SK-N-SH (cell line): ENCODE measurements around the gene B3GALT5. TPM values are rescaled to one million over a fixed set of nuclear protein-coding genes. Genes with fewer than 3 reads are reported as not detected.
A peak's percentile ranks its signal among the peaks of the same experiment; 100 is the strongest.

Source experiments
- CTCF ChIA-PET: fragments of 300-600, 350-600 bp; formaldehyde crosslinking; extraction: SDS; loops from one replicate; lab custom pipeline; 2021; lab: Yijun Ruan, JAX
- POLR2A ChIA-PET: fragments of 350-600 bp; sonication (Branson Sonifier 250); formaldehyde crosslinking; extraction: SDS; loops from one replicate; lab custom pipeline; 2020; ENCODE audit warnings: antibody characterized with exemption, inconsistent platforms; lab: Yijun Ruan, JAX
- DNase-seq: peaks from one replicate; pipeline ENCODE4 v3.0.0; 2012
- H2AFZ ChIP-seq: fragments of 200-600 bp; sonication (generic); 2 replicates; pipeline ENCODE4 v1.8.1; 2016; ENCODE audit warnings: antibody characterized with exemption, mild to moderate bottlenecking, low read depth
- H3F3A ChIP-seq: fragments of 200-600 bp; sonication (generic); replicated peaks from 2 replicates; pipeline ENCODE3; 2016; ENCODE audit warnings: antibody characterized with exemption, mild to moderate bottlenecking; ENCODE audit not compliant: insufficient read depth
- H3K27ac ChIP-seq, 2 experiments: fragments of 200-500 bp in 1 of 2; fragments of 200-600 bp in 1 of 2; sonication (Bioruptor generic) in 1 of 2; sonication (generic), shearing (Covaris generic) in 1 of 2; 2 replicates each; pipeline versions ENCODE4 v1.5.1 to v1.6.1; 2014 to 2016; ENCODE audit warnings: low read depth in 2 of 2, inconsistent platforms in 1 of 2, low read length in 1 of 2, mild to moderate bottlenecking in 1 of 2, mixed read lengths in 1 of 2
- H3K27me3 ChIP-seq: fragments of 200-600 bp; sonication (generic), shearing (Covaris generic); 2 replicates; pipeline ENCODE4 v1.6.1; 2016; ENCODE audit warnings: mixed run types; ENCODE audit not compliant: insufficient read depth
- H3K36me3 ChIP-seq, 2 experiments: fragments of 200-500 bp in 1 of 2; fragments of 200-600 bp in 1 of 2; sonication (Bioruptor generic) in 1 of 2; sonication (generic) in 1 of 2; replicated peaks in 1 of 2; 2 replicates each; pipeline versions ENCODE3 to v1.5.1; 2014 to 2016; ENCODE audit warnings: low read length in 1 of 2, mild to moderate bottlenecking in 1 of 2; ENCODE audit not compliant: insufficient read depth in 2 of 2, control insufficient read depth in 1 of 2
- H3K4me1 ChIP-seq, 2 experiments: fragments of 200-500 bp in 1 of 2; fragments of 200-600 bp in 1 of 2; sonication (Bioruptor generic) in 1 of 2; sonication (generic), shearing (Covaris generic) in 1 of 2; 2 replicates each; pipeline versions ENCODE4 v1.5.1 to v1.6.1; 2014 to 2016; ENCODE audit warnings: low read depth in 1 of 2, low read length in 1 of 2, mixed run types in 1 of 2; ENCODE audit not compliant: insufficient read depth in 2 of 2, control insufficient read depth in 1 of 2
- H3K4me2 ChIP-seq: fragments of 200-600 bp; sonication (generic), shearing (Covaris generic); 2 replicates; pipeline ENCODE4 v1.6.1; 2017; ENCODE audit warnings: mixed run types
- H3K4me3 ChIP-seq, 2 experiments: fragments of 200-500 bp in 1 of 2; fragments of 200-600 bp in 1 of 2; sonication (Bioruptor generic) in 1 of 2; sonication (generic), shearing (Covaris generic) in 1 of 2; 2 replicates each; pipeline versions ENCODE4 v1.5.1 to v1.8.1; 2014 to 2016; ENCODE audit warnings: low read depth in 2 of 2, inconsistent platforms in 1 of 2, low read length in 1 of 2, mild to moderate bottlenecking in 1 of 2, mixed read lengths in 1 of 2, moderate library complexity in 1 of 2
- H3K79me2 ChIP-seq: fragments of 200-600 bp; sonication (generic); 2 replicates; pipeline ENCODE4 v1.8.1; 2017; ENCODE audit warnings: mild to moderate bottlenecking; ENCODE audit not compliant: insufficient read depth
- H3K9ac ChIP-seq: fragments of 200-600 bp; sonication (generic); 2 replicates; pipeline ENCODE4 v1.6.1; 2017; ENCODE audit warnings: mixed run types
- H3K9me2 ChIP-seq: fragments of 200-600 bp; sonication (generic); 2 replicates; pipeline ENCODE4 v1.6.1; 2017; ENCODE audit warnings: mixed run types
- H3K9me3 ChIP-seq: fragments of 200-600 bp; sonication (generic); 2 replicates; pipeline ENCODE4 v1.6.1; 2017; ENCODE audit warnings: mixed run types, mild to moderate bottlenecking, moderate library complexity
- H4K20me1 ChIP-seq: fragments of 200-600 bp; sonication (generic); 2 replicates; pipeline ENCODE4 v1.6.1; 2017; ENCODE audit warnings: mild to moderate bottlenecking, mixed run types; ENCODE audit not compliant: insufficient read depth
- CHD2 ChIP-seq: fragments of 150-350 bp; IDR thresholded peaks from 2 replicates; pipeline ENCODE4 v1.6.1; 2018; ENCODE audit warnings: low read length; ENCODE audit not compliant: partially characterized antibody
- CTCF ChIP-seq: fragments of 200-600 bp; sonication (generic); IDR thresholded peaks from 2 replicates; pipeline ENCODE4 v1.6.1; 2017; ENCODE audit warnings: antibody characterized with exemption, mild to moderate bottlenecking, moderate library complexity
- EZH2phosphoT487 ChIP-seq: fragments of 200-600 bp; sonication (generic); IDR thresholded peaks from 2 replicates; pipeline ENCODE4 v1.6.1; 2017; ENCODE audit warnings: low read depth, mixed run types, mild to moderate bottlenecking, antibody characterized with exemption, moderate library complexity, borderline replicate concordance
- FOXM1 ChIP-seq: IDR thresholded peaks from 2 replicates; pipeline ENCODE4 v1.4.0; 2012; ENCODE audit warnings: low read depth, mild to moderate bottlenecking
- JUND ChIP-seq: IDR thresholded peaks from 2 replicates; pipeline ENCODE4 v1.4.0; 2012
- MAX ChIP-seq: IDR thresholded peaks from 2 replicates; pipeline ENCODE4 v1.4.0; 2012; ENCODE audit warnings: low read depth
- MEF2A ChIP-seq: IDR thresholded peaks from 2 replicates; pipeline ENCODE4 v1.4.0; 2012; ENCODE audit warnings: low read depth, borderline replicate concordance
- MXI1 ChIP-seq: IDR thresholded peaks from 2 replicates; pipeline ENCODE4 v1.6.1; 2012; ENCODE audit warnings: mild to moderate bottlenecking, low read depth, low read length, improper control_type of control experiment
- NFIC ChIP-seq: IDR thresholded peaks from 2 replicates; pipeline ENCODE4 v1.4.0; 2012; ENCODE audit warnings: borderline replicate concordance
- PBX3 ChIP-seq: IDR thresholded peaks from 2 replicates; pipeline ENCODE4; 2012
- POLR2AphosphoS5 ChIP-seq: IDR thresholded peaks from 2 replicates; pipeline ENCODE4 v1.6.1; 2012; ENCODE audit warnings: low read depth, low read length
- RFX5 ChIP-seq: IDR thresholded peaks from 2 replicates; pipeline ENCODE4 v1.6.1; 2012; ENCODE audit warnings: mild to moderate bottlenecking, improper control_type of control experiment, low read length
- RXRA ChIP-seq: IDR thresholded peaks from 2 replicates; pipeline ENCODE4 v1.4.0; 2012; ENCODE audit warnings: low read depth, mild to moderate bottlenecking, borderline replicate concordance
- TEAD4 ChIP-seq: IDR thresholded peaks from 2 replicates; pipeline ENCODE4 v1.4.0; 2012; ENCODE audit warnings: mild to moderate bottlenecking, borderline replicate concordance; ENCODE audit not compliant: insufficient read depth
- USF1 ChIP-seq: IDR thresholded peaks from 2 replicates; pipeline ENCODE4 v1.4.0; 2012; ENCODE audit warnings: low read depth, borderline replicate concordance
- USF2 ChIP-seq: fragments of 150-350 bp; IDR thresholded peaks from 2 replicates; pipeline ENCODE4 v1.6.1; 2017; ENCODE audit warnings: antibody characterized with exemption, low read length, low read depth, borderline replicate concordance
- whole genome bisulfite sequencing: methylation state at CpG from one replicate; pipeline ENCODE4 v1.1.6; 2017; ENCODE audit warnings: low lambda C conversion rate; 5-methylcytosine and 5-hydroxymethylcytosine counted together
- polyA plus RNA-seq, 3 experiments: library from polyadenylated mRNA; depleted of rRNA; stranded (reverse); fragments of >200 nt; gene quantifications; 2 replicates each; pipeline ENCODE4 v1.2.3, GENCODE V29; 2012

B3GALT5 gene
- polyA plus RNA-seq, 1 of the 3 experiments (the other 2 are of a cell fraction): 0.35 TPM

GRCh38 chr21:39631842-39632562, 19.3 kb downstream of the B3GALT5 start:
- Histone ChIP-seq H3K27me3 (no peaks in the 10 kb centered on the region), H3K4me3 (no peak overlapping the region), H3K36me3 (no peaks in the 10 kb centered on the region), H2AFZ (no peak overlapping the region), H3K27ac (no peak overlapping the region), H3F3A (peaks cover 19% of the 10 kb centered on the region), H3K9me3 (no peaks in the 10 kb centered on the region), H3K79me2 (no peaks in the 10 kb centered on the region), H3K4me2 (no peak overlapping the region), H3K9ac (no peak overlapping the region), H3K9me2 (no peaks in the 10 kb centered on the region), H4K20me1 (no peaks in the 10 kb centered on the region), H3K4me1 (peaks cover 0 to 19% of the 10 kb centered on the region in 2 experiments; a peak in 2 of 4 replicates)
- DNase-seq: no peak
- ChIA-PET POLR2A (no interaction called here), CTCF (interaction anchor here (1.1 to 3.3 kb wide), 2 partner anchors 100 to 113 kb away, joined by 3 to 14 read pairs; no protein-coding TSS in a partner anchor)
- 79% methylated on average over 10 of the region's 10 CpGs for WGBS
- TF ChIP-seq TEAD4 (no peak), MAX (no peak), USF1 (no peak), FOXM1 (no peak), RXRA (no peak), JUND (no peak), NFIC (no peak), RFX5 (no peak), MXI1 (no peak), CTCF (no peak), POLR2AphosphoS5 (no peak), EZH2phosphoT487 (no peak)

- Histone ChIP-seq H3K4me3 (no peak overlapping the region), H3K36me3 (no peaks in the 10 kb centered on the region), H3K4me1 (peaks cover 0 to 19% of the 10 kb centered on the region in 2 experiments; a peak in 2 of 4 replicates), H4K20me1 (no peaks in the 10 kb centered on the region), H3F3A (peaks cover 19% of the 10 kb centered on the region), H3K9ac (peak overlapping the region; percentile 48), H3K27me3 (no peaks in the 10 kb centered on the region), H3K9me2 (no peaks in the 10 kb centered on the region), H3K27ac (peak overlapping the region in 1 of 2 experiments; percentile 85; a peak in 3 of 4 replicates), H3K4me2 (peak overlapping the region; percentile 41; the same call in 1 of the 2 replicates), H2AFZ (no peak overlapping the region; the same call in none of the 2 replicates), H3K79me2 (no peaks in the 10 kb centered on the region), H3K9me3 (no peaks in the 10 kb centered on the region)
- DNase-seq: no peak
- WGBS: 100% methylated on average over 1 of the region's 1 CpG
- CTCF ChIA-PET: interaction anchor here (1.2 kb wide), 1 partner anchor 12 kb away, joined by 4 read pairs; no protein-coding TSS in a partner anchor
- POLR2A ChIA-PET: no interaction called here
- TF ChIP-seq PBX3 (peak; percentile 15; the same call in 1 of the 2 replicates), JUND (peak; percentile 44; the same call in 1 of the 2 replicates), CTCF (no peak), NFIC (no peak), EZH2phosphoT487 (no peak), USF2 (no peak), CHD2 (no peak), MEF2A (no peak)
These were observed 20.2 kb downstream of the B3GALT5 start for GRCh38 chr21:39632796-39633442.
